ENCODE results near the gene GLI3. TPM values are rescaled to one million over a fixed set of nuclear protein-coding genes. Genes with fewer than 3 reads are reported as not detected.

GLI3 gene
- total and polyA plus RNA-seq, 11 donors: 0.50 to 14.4 (median 5.7) TPM

- ATAC-seq (no peak), DNase-seq (no peak)
- H3K9me3 ChIP-seq: no peaks in the 10 kb centered on the region
- H3K4me3 ChIP-seq: no peak overlapping the region
- H3K27ac ChIP-seq: no peak overlapping the region
- H3K36me3 ChIP-seq: peaks cover 0 to 4% (median 0%) of the 10 kb centered on the region in 9 donors
- intact Hi-C loops (cut with DNase I): no loop called here
- TF ChIP-seq CTCF (IDR thresholded peaks at IDR 0.05) (no peak), POLR2A (IDR thresholded peaks at IDR 0.05) (no peak)
- H3K27me3 ChIP-seq: no peaks in the 10 kb centered on the region
- H3K4me1 ChIP-seq: peaks cover 0 to 26% (median 2%) of the 10 kb centered on the region in 12 donors
- WGBS, 4 donors: 85 to 94% (median 92%) methylated on average over 4 of the region's 4 CpGs
Observed at GRCh38 chr7:42074076-42074475, 162.9 kb downstream of the GLI3 start.

- Histone ChIP-seq H3K4me1 (peaks cover 0 to 18% (median 0%) of the 10 kb centered on the region in 12 donors), H3K27me3 (no peaks in the 10 kb centered on the region), H3K27ac (no peak overlapping the region), H3K9me3 (no peaks in the 10 kb centered on the region), H3K4me3 (no peak overlapping the region), H3K36me3 (peaks cover 0 to 4% (median 0%) of the 10 kb centered on the region in 9 donors)
- ATAC-seq (peak in 2 of 4 donors; percentile 39 to 50), DNase-seq (no peak)
- TF ChIP-seq POLR2A (IDR thresholded peaks at IDR 0.05) (no peak), CTCF (IDR thresholded peaks at IDR 0.05) (peak in 3 of 12 donors; percentile 6 to 12 (median 9))
- WGBS, 4 donors: 69 to 72% (median 71%) methylated on average over 8 of the region's 8 CpGs
- intact Hi-C loops (cut with DNase I): no loop called here
Observed at GRCh38 chr7:42071372-42072261, 165.4 kb downstream of the GLI3 start.

GRCh38 chr7:42070068-42070467 lies 166.9 kb downstream of the GLI3 start:
- peaks cover 0 to 18% (median 0%) of the 10 kb centered on the region in 12 donors for H3K4me1 ChIP-seq
- no peak for DNase-seq
- H3K36me3 ChIP-seq: peaks cover 0 to 4% (median 0%) of the 10 kb centered on the region in 9 donors
- H3K4me3 ChIP-seq: no peak overlapping the region
- intact Hi-C loops (cut with DNase I): no loop called here
- TF ChIP-seq POLR2A (IDR thresholded peaks at IDR 0.05) (no peak), CTCF (IDR thresholded peaks at IDR 0.05) (no peak)
- 83 to 100% (median 87%) methylated on average over 2 of the region's 2 CpGs for WGBS, 4 donors
- H3K27me3 ChIP-seq: no peaks in the 10 kb centered on the region
- H3K9me3 ChIP-seq: no peaks in the 10 kb centered on the region
- H3K27ac ChIP-seq: no peak overlapping the region
- ATAC-seq: no peak

- Histone ChIP-seq H3K4me3 (no peak overlapping the region), H3K4me1 (peaks cover 0 to 18% (median 0%) of the 10 kb centered on the region in 12 donors), H3K36me3 (peaks cover 0 to 2% (median 0%) of the 10 kb centered on the region in 9 donors), H3K27me3 (no peaks in the 10 kb centered on the region), H3K27ac (no peak overlapping the region), H3K9me3 (no peaks in the 10 kb centered on the region)
- ATAC-seq: no peak
- intact Hi-C loops (cut with DNase I): no loop called here
- DNase-seq: no peak
- TF ChIP-seq CTCF (IDR thresholded peaks at IDR 0.05): no peak
- TF ChIP-seq POLR2A (IDR thresholded peaks at IDR 0.05): no peak
- WGBS, 4 donors: 92 to 100% (median 97%) methylated on average over 1 of the region's 1 CpG
Observed at GRCh38 chr7:42069590-42069989, 167.4 kb downstream of the GLI3 start.

All from heart left ventricle (tissue), 16 donors.